ENCODE data around the gene OR9G4. TPM values are rescaled to one million over a fixed set of nuclear protein-coding genes. Genes with fewer than 3 reads are reported as not detected.

OR9G4 gene
- total RNA-seq, 1 donor from 2014 or later: not detected

- no peak for TF ChIP-seq EZH2phosphoT487 (IDR thresholded peaks at IDR 0.05)
- no peak for TF ChIP-seq CTCF (IDR thresholded peaks at IDR 0.05)
- no peak for TF ChIP-seq EZH2 (IDR thresholded peaks at IDR 0.05)
- H3K4me3 Mint-ChIP-seq: no peak overlapping the region
- Histone ChIP-seq H3K36me3 (no peaks in the 10 kb centered on the region), H4K20me1 (ENCODE audit: low read depth) (no peaks in the 10 kb centered on the region), H3K4me2 (no peak overlapping the region), H3K79me2 (ENCODE audit: low read depth) (no peaks in the 10 kb centered on the region), H2AFZ (replicated peaks) (no peak overlapping the region), H3K9me3 (ENCODE audit: low read depth) (no peaks in the 10 kb centered on the region), H3K9ac (no peak overlapping the region), H3K4me3 (no peak overlapping the region), H3K27me3 (no peaks in the 10 kb centered on the region), H3F3A (ENCODE audit: low read depth) (no peaks in the 10 kb centered on the region), H3K27ac (no peak overlapping the region), H3K4me1 (peaks cover 4% of the 10 kb centered on the region)
- no peak overlapping the region for H3K27ac Mint-ChIP-seq
- DNase-seq (ENCODE audit: low spot score): no peak
- no peaks in the 10 kb centered on the region for H3K4me1 Mint-ChIP-seq
- H3K9me3 Mint-ChIP-seq: no peaks in the 10 kb centered on the region
- H3K27me3 Mint-ChIP-seq (ENCODE audit: insufficient read depth, low read depth): peaks cover 3% of the 10 kb centered on the region
- no peaks in the 10 kb centered on the region for H3K36me3 Mint-ChIP-seq
Observed at GRCh38 chr11:56750190-56750589, 1.7 kb upstream of the OR9G4 start.

DNA sequence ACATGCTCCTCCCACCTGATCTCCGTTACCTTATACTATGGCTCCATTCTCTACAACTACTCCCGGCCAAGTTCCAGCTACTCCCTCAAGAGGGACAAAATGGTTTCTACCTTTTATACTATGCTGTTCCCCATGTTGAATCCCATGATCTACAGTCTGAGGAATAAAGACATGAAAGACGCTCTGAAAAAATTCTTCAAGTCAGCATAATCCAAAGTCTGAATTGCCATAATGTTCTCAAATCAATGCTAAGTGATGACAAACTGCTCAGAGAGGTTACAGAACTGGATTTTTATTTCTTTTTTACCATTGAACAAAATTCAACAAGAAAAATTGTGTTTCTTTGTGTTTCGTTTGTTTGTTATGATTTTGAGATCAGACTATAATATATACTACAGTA, 7.6 kb downstream of the OR9G4 start:
- no peak overlapping the region for H3K4me3 Mint-ChIP-seq
- no peak for DNase-seq (ENCODE audit: low spot score)
- H3K4me1 ChIP-seq: no peaks in the 10 kb centered on the region
- H3K9ac ChIP-seq: no peak overlapping the region
- H3K4me2 ChIP-seq: no peak overlapping the region
- no peaks in the 10 kb centered on the region for H4K20me1 ChIP-seq (ENCODE audit: low read depth)
- H3K27ac Mint-ChIP-seq: no peak overlapping the region
- H3K9me3 ChIP-seq (ENCODE audit: low read depth): no peaks in the 10 kb centered on the region
- H3F3A ChIP-seq (ENCODE audit: low read depth): no peaks in the 10 kb centered on the region
- H3K36me3 Mint-ChIP-seq: no peaks in the 10 kb centered on the region
- no peaks in the 10 kb centered on the region for H3K27me3 Mint-ChIP-seq (ENCODE audit: insufficient read depth, low read depth)
- H3K4me1 Mint-ChIP-seq: no peaks in the 10 kb centered on the region
- no peaks in the 10 kb centered on the region for H3K9me3 Mint-ChIP-seq
- H3K36me3 ChIP-seq: no peaks in the 10 kb centered on the region
- H3K79me2 ChIP-seq (ENCODE audit: low read depth): no peaks in the 10 kb centered on the region
- no peak overlapping the region for H3K4me3 ChIP-seq
- H2AFZ ChIP-seq (replicated peaks): no peak overlapping the region
- no peak for TF ChIP-seq CTCF (IDR thresholded peaks at IDR 0.05)
- no peaks in the 10 kb centered on the region for H3K27me3 ChIP-seq
- H3K27ac ChIP-seq: no peak overlapping the region

GRCh38 chr11:56740107-56740506, 8.4 kb downstream of the OR9G4 start:
- H3K9ac ChIP-seq: no peak overlapping the region
- no peak overlapping the region for H3K27ac Mint-ChIP-seq
- H3K9me3 Mint-ChIP-seq: no peaks in the 10 kb centered on the region
- no peaks in the 10 kb centered on the region for H3K4me1 Mint-ChIP-seq
- H3K36me3 Mint-ChIP-seq: no peaks in the 10 kb centered on the region
- no peak overlapping the region for H3K4me3 ChIP-seq
- no peaks in the 10 kb centered on the region for H3F3A ChIP-seq (ENCODE audit: low read depth)
- H3K4me1 ChIP-seq: no peaks in the 10 kb centered on the region
- no peaks in the 10 kb centered on the region for H3K9me3 ChIP-seq (ENCODE audit: low read depth)
- H3K4me2 ChIP-seq: no peak overlapping the region
- H3K79me2 ChIP-seq (ENCODE audit: low read depth): no peaks in the 10 kb centered on the region
- H2AFZ ChIP-seq (replicated peaks): no peak overlapping the region
- H3K27me3 ChIP-seq: no peaks in the 10 kb centered on the region
- no peaks in the 10 kb centered on the region for H3K36me3 ChIP-seq
- H3K27ac ChIP-seq: no peak overlapping the region
- TF ChIP-seq CTCF (IDR thresholded peaks at IDR 0.05): no peak
- TF ChIP-seq EZH2 (IDR thresholded peaks at IDR 0.05): no peak
- no peak for TF ChIP-seq EZH2phosphoT487 (IDR thresholded peaks at IDR 0.05)
- DNase-seq (ENCODE audit: low spot score): no peak
- H4K20me1 ChIP-seq (ENCODE audit: low read depth): no peaks in the 10 kb centered on the region
- H3K27me3 Mint-ChIP-seq (ENCODE audit: insufficient read depth, low read depth): no peaks in the 10 kb centered on the region
- H3K4me3 Mint-ChIP-seq: no peak overlapping the region

DNA sequence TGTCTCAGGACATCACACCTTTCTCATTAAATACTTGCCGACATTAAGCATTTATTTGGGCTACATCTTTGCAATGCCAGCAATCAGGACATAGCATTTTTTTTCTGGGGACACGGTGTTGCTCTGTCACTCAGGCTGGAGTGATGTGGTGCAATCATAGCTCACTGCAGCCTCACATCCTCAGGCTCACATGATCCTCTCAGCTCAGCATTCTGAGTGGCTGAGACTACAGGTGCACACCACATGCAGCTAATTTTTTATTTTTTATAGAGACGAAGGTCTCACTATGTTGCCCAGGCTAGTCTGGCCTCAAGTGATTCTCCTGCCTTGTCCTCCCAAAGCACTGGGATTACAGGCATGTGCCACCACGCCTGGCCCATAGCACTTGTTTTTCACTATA, 28.0 kb downstream of the OR9G4 start:
- no peaks in the 10 kb centered on the region for H3K9me3 Mint-ChIP-seq
- H3F3A ChIP-seq (ENCODE audit: low read depth): no peaks in the 10 kb centered on the region
- TF ChIP-seq EZH2 (IDR thresholded peaks at IDR 0.05) (no peak), EZH2phosphoT487 (IDR thresholded peaks at IDR 0.05) (no peak), CTCF (IDR thresholded peaks at IDR 0.05) (no peak)
- no peaks in the 10 kb centered on the region for H3K79me2 ChIP-seq (ENCODE audit: low read depth)
- H3K27ac ChIP-seq: no peak overlapping the region
- H3K9me3 ChIP-seq (ENCODE audit: low read depth): no peaks in the 10 kb centered on the region
- no peak overlapping the region for H2AFZ ChIP-seq (replicated peaks)
- no peak overlapping the region for H3K4me3 Mint-ChIP-seq
- H3K27ac Mint-ChIP-seq: no peak overlapping the region
- no peaks in the 10 kb centered on the region for H3K27me3 ChIP-seq
- no peaks in the 10 kb centered on the region for H3K36me3 ChIP-seq
- no peak overlapping the region for H3K4me3 ChIP-seq
- H3K27me3 Mint-ChIP-seq (ENCODE audit: insufficient read depth, low read depth): no peaks in the 10 kb centered on the region
- H3K36me3 Mint-ChIP-seq: no peaks in the 10 kb centered on the region
- H3K4me1 Mint-ChIP-seq: no peaks in the 10 kb centered on the region
- H3K4me2 ChIP-seq: no peak overlapping the region
- H4K20me1 ChIP-seq (ENCODE audit: low read depth): no peaks in the 10 kb centered on the region
- no peaks in the 10 kb centered on the region for H3K4me1 ChIP-seq
- no peak for DNase-seq (ENCODE audit: low spot score)
- no peak overlapping the region for H3K9ac ChIP-seq

All from neural progenitor cell (in vitro differentiated cells).